Fibroblast of lung (primary cell): ENCODE results near the gene EEF2.

ENCODE experiments used
- EZH2 ChIP-seq: IDR thresholded peaks from 2 replicates; pipeline ENCODE4 v1.5.1; 2012; ENCODE audit warnings: low read length, control low read depth, mild to moderate bottlenecking; ENCODE audit errors: missing control alignments
- TF ChIP-seq, protein P1 (sequence below), 2 donors: IDR thresholded peaks in 1 of 2; conservative IDR thresholded peaks in 1 of 2; 1 replicate in 1 of 2; 2 replicates in 1 of 2; pipeline ENCODE4 v1.5.1; 2011 to 2012; ENCODE audit warnings: low read length in 2 of 2, control low read depth in 1 of 2, inconsistent platforms in 1 of 2, low read depth in 1 of 2, mild to moderate bottlenecking in 1 of 2

DNA sequence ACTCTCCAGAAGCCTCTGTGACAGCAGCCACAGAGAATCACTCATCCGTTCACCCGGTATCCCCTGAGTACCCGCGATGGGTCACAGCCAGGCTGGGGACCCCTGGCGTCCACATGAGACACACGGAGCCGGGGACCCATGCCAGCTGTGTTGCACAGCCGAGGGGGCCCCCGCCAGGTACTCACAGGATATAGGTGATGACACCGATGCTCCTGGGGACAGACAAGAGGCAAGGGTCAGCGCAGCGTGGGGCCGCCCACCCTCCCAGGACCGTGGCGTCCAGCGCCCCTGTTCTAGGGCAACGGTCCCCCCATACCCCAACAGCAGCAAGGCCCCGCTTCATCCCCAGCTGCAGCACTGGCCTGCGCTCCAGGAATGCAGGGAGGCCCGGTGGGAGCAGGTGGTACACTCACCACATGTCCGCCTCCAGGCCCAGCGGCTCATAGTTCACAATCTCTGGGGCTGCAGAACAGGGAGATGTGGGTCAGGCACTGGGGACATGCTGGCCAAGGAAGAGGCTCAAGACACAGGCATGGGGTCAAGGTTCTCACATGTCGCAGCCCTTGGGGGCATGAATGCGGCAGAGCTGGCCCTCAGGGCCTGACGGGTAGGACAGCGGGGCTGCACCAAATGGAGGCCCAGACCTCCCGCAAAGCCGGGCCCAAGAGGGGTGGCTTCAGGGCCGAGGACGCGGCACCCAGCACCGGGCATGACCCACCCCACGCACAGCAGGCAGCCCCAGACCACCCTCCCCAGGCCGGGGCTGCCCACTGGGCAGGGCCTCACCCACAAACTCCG is 21.6 kb downstream of the EEF2 start:
- TF ChIP-seq, protein P1, sequence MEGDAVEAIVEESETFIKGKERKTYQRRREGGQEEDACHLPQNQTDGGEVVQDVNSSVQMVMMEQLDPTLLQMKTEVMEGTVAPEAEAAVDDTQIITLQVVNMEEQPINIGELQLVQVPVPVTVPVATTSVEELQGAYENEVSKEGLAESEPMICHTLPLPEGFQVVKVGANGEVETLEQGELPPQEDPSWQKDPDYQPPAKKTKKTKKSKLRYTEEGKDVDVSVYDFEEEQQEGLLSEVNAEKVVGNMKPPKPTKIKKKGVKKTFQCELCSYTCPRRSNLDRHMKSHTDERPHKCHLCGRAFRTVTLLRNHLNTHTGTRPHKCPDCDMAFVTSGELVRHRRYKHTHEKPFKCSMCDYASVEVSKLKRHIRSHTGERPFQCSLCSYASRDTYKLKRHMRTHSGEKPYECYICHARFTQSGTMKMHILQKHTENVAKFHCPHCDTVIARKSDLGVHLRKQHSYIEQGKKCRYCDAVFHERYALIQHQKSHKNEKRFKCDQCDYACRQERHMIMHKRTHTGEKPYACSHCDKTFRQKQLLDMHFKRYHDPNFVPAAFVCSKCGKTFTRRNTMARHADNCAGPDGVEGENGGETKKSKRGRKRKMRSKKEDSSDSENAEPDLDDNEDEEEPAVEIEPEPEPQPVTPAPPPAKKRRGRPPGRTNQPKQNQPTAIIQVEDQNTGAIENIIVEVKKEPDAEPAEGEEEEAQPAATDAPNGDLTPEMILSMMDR (conservative IDR thresholded peaks at IDR 0.05 in 1 of 2, IDR thresholded peaks at IDR 0.05 in 1 of 2; ENCODE audit: low read depth in 1 of 2, low read length in 2 of 2), result no peak
- no peak for TF ChIP-seq EZH2
